ENCODE data around the gene UBA6. TPM values are rescaled to one million over a fixed set of nuclear protein-coding genes. Genes with fewer than 3 reads are reported as not detected.

UBA6 gene
- total and polyA plus RNA-seq, 8 donors = 2.0 to 253 (median 11.7) TPM

DNA sequence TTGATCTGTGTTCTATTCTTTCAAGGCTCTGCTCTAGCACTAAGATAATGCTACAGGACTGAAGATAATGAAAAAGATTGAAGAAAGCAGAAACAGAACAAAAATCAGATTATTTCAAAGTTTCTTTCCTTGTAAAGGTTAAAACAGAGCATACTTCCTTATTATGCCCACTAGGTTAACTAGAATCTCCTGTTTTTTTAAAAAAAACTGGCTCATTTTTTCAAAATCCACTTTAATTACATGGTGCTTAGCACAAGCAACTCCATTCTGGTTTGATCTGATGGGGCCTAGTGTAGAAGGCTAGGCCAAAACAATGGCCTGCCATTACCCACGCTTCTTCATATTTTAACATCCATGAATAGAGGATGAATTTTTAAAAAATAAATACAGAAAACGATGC lies 1.2 kb upstream of the UBA6 start:
- 93 to 98% (median 96%) methylated on average over 2 of the region's 2 CpGs for WGBS, 5 donors
- H3K27me3 ChIP-seq = no peaks in the 10 kb centered on the region
- TF ChIP-seq, protein P1, sequence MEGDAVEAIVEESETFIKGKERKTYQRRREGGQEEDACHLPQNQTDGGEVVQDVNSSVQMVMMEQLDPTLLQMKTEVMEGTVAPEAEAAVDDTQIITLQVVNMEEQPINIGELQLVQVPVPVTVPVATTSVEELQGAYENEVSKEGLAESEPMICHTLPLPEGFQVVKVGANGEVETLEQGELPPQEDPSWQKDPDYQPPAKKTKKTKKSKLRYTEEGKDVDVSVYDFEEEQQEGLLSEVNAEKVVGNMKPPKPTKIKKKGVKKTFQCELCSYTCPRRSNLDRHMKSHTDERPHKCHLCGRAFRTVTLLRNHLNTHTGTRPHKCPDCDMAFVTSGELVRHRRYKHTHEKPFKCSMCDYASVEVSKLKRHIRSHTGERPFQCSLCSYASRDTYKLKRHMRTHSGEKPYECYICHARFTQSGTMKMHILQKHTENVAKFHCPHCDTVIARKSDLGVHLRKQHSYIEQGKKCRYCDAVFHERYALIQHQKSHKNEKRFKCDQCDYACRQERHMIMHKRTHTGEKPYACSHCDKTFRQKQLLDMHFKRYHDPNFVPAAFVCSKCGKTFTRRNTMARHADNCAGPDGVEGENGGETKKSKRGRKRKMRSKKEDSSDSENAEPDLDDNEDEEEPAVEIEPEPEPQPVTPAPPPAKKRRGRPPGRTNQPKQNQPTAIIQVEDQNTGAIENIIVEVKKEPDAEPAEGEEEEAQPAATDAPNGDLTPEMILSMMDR (IDR thresholded peaks at IDR 0.05) = no peak
- TF ChIP-seq EP300 (IDR thresholded peaks at IDR 0.05) = no peak
- TF ChIP-seq POLR2AphosphoS5 (IDR thresholded peaks at IDR 0.05) = no peak
- no peak for TF ChIP-seq POLR2A (IDR thresholded peaks at IDR 0.05)
- DNase-seq = no peak
- no peaks in the 10 kb centered on the region for H3K9me3 ChIP-seq
- H3K36me3 ChIP-seq = peaks cover 0 to 5% (median 2%) of the 10 kb centered on the region in 4 donors
- intact Hi-C loops (cut with DNase I; ENCODE audit: low total_unique reads) = no loop called here
- H3K4me1 ChIP-seq = peaks cover 9 to 35% (median 18%) of the 10 kb centered on the region in 4 donors
- H3K4me3 ChIP-seq = peak overlapping the region in 2 of 4 donors; percentile 68 to 92
- H3K27ac ChIP-seq = peak overlapping the region in 1 of 5 donors; percentile 89

DNA sequence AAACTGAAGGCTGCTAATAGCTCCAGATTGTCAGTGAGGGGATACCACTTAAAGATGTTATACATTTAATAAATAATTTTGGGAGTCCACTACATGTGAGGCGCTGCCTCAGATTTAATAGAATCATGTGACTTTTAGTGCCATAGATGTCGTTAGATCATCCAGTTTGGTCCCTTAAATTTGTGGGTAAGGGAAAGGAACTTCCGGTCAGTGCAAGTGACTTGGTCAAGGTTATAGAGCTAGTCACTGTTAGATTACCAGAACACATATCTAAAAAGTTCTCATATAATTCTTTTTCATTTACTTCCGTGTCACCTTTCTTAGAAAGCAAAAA lies 529 bp upstream of the UBA6 start:
- Histone ChIP-seq H3K27me3 (no peaks in the 10 kb centered on the region), H3K27ac (peak overlapping the region; percentile 50 to 95 (median 92)), H3K36me3 (no peaks in the 10 kb centered on the region), H3K4me3 (peak overlapping the region; percentile 68 to 92 (median 84)), H3K4me1 (peaks cover 9 to 35% (median 18%) of the 10 kb centered on the region in 4 donors), H3K9me3 (no peaks in the 10 kb centered on the region)
- intact Hi-C loops (cut with DNase I; ENCODE audit: low total_unique reads) = no loop called here
- no peak for TF ChIP-seq POLR2A (IDR thresholded peaks at IDR 0.05)
- TF ChIP-seq EP300 (IDR thresholded peaks at IDR 0.05) = no peak
- no peak for TF ChIP-seq POLR2AphosphoS5 (IDR thresholded peaks at IDR 0.05)
- DNase-seq = no peak
- WGBS, 5 donors = 3 to 7% (median 6%) methylated on average over 4 of the region's 4 CpGs

DNA sequence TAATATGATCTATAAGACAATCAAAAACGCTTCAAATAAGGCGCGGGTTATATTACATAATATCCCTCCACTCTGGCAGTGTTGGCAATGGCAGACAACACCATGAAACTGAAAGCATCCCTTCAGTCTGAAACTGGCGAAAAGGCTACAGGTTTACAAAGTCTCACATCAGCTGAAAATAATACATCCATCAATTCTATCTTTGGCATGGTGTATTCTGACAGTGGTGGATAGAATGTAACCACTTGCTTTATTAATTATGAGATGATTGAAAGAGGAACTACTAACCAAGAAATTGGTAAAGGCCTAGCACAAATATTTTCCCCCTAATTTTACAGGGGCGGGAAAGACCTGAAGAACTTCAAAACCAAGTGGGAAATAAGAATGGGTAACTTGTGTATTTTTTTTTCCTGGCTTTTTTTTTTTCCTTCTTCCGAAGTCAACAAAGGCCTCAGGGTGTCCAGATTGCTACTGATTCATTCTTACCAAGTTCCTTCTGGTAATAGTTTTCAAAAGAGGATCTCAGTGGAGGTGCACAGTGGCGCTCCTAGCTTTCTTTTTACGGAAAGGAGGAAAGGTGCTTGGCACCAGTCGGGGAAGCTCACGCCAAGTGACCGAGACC lies 728 bp downstream of the UBA6 start:
- TF ChIP-seq POLR2AphosphoS5 (IDR thresholded peaks at IDR 0.05) (no peak), EP300 (IDR thresholded peaks at IDR 0.05) (no peak)
- TF ChIP-seq, protein P1 (IDR thresholded peaks at IDR 0.05) = no peak
- peaks cover 9 to 35% (median 18%) of the 10 kb centered on the region in 4 donors for H3K4me1 ChIP-seq
- peaks cover 0 to 7% (median 0%) of the 10 kb centered on the region in 4 donors for H3K36me3 ChIP-seq
- H3K4me3 ChIP-seq = peak overlapping the region; percentile 68 to 92 (median 84)
- WGBS, 5 donors = 7 to 15% (median 11%) methylated on average over 8 to 11 of the region's 11 CpGs
- H3K27ac ChIP-seq = peak overlapping the region; percentile 83 to 95 (median 92)
- H3K27me3 ChIP-seq = no peaks in the 10 kb centered on the region
- no peaks in the 10 kb centered on the region for H3K9me3 ChIP-seq
- peak in 1 of 2 donors; percentile 51 for DNase-seq
- intact Hi-C loops (cut with DNase I; ENCODE audit: low total_unique reads) = no loop called here

- TF ChIP-seq, protein P1 (IDR thresholded peaks at IDR 0.05) = no peak
- TF ChIP-seq EP300 (IDR thresholded peaks at IDR 0.05) = no peak
- TF ChIP-seq POLR2AphosphoS5 (IDR thresholded peaks at IDR 0.05) = no peak
- no peak for TF ChIP-seq POLR2A (IDR thresholded peaks at IDR 0.05)
- DNase-seq = no peak
- no peaks in the 10 kb centered on the region for H3K27me3 ChIP-seq
- peaks cover 9 to 35% (median 18%) of the 10 kb centered on the region in 4 donors for H3K4me1 ChIP-seq
- H3K4me3 ChIP-seq = peak overlapping the region in 3 of 4 donors; percentile 68 to 92 (median 84)
- 82 to 93% (median 86%) methylated on average over 18 of the region's 18 CpGs for WGBS, 5 donors
- intact Hi-C loops (cut with DNase I; ENCODE audit: low total_unique reads) = no loop called here
- no peaks in the 10 kb centered on the region for H3K9me3 ChIP-seq
- peak overlapping the region in 3 of 5 donors; percentile 92 to 95 (median 94) for H3K27ac ChIP-seq
- H3K36me3 ChIP-seq = peaks cover 0 to 11% (median 3%) of the 10 kb centered on the region in 4 donors
Measured at GRCh38 chr4:67699603-67700002, 1.4 kb downstream of the UBA6 start.
